Trophoblast cell (in vitro differentiated cells and primary cell): Measurements from ENCODE around the gene RPL7L1.
"Not testable (repeated sequence)": the region's sequence is repeated elsewhere in the genome, so short reads cannot be mapped to it uniquely, and the experiment has no call there.

Experiments used
- DNase-seq, 2 donors: peaks; one replicate each; pipeline ENCODE4 v3.0.0-alpha.2; 2016
- H2AFZ ChIP-seq: 2 replicates; pipeline ENCODE4 v1.6.1; 2013; ENCODE audit warnings: low read length, moderate library complexity, mild to moderate bottlenecking; ENCODE audit not compliant: insufficient read depth, poor library complexity
- H2AK5ac ChIP-seq: 2 replicates; pipeline ENCODE4 v1.6.1; 2013; ENCODE audit warnings: mild to moderate bottlenecking, low read length
- H2BK120ac ChIP-seq: 2 replicates; pipeline ENCODE4 v1.6.1; 2013; ENCODE audit warnings: low read length, mild to moderate bottlenecking, moderate library complexity; ENCODE audit not compliant: insufficient read depth, poor library complexity
- H2BK12ac ChIP-seq: 2 replicates; pipeline ENCODE4 v1.6.1; 2013; ENCODE audit warnings: mild to moderate bottlenecking, low read length, moderate library complexity
- H2BK5ac ChIP-seq: 2 replicates; pipeline ENCODE4 v1.6.1; 2013; ENCODE audit warnings: low read length, low read depth, moderate library complexity, mild to moderate bottlenecking; ENCODE audit not compliant: poor library complexity
- H3K14ac ChIP-seq: 2 replicates; pipeline ENCODE4 v1.6.1; 2013; ENCODE audit warnings: mild to moderate bottlenecking, low read length
- H3K18ac ChIP-seq: 2 replicates; pipeline ENCODE4 v1.6.1; 2013; ENCODE audit warnings: mild to moderate bottlenecking, low read length
- H3K23ac ChIP-seq: 2 replicates; pipeline ENCODE4 v1.6.1; 2013; ENCODE audit warnings: low read length
- H3K27ac ChIP-seq: 2 replicates; pipeline ENCODE4 v1.5.1; 2013; ENCODE audit warnings: low read depth, mild to moderate bottlenecking, inconsistent platforms, low read length, moderate library complexity
- H3K27me3 ChIP-seq: 2 replicates; pipeline ENCODE4 v1.6.1; 2013; ENCODE audit warnings: inconsistent platforms, mild to moderate bottlenecking, low read length, moderate library complexity; ENCODE audit not compliant: insufficient read depth
- H3K36me3 ChIP-seq, 2 experiments: 1 replicate in 1 of 2; 2 replicates in 1 of 2; pipeline ENCODE4 v1.6.1; 2013; ENCODE audit warnings: low read length in 2 of 2, mild to moderate bottlenecking in 2 of 2, moderate library complexity in 1 of 2; ENCODE audit not compliant: insufficient read depth in 2 of 2, control insufficient read depth in 1 of 2
- H3K4ac ChIP-seq: 2 replicates; pipeline ENCODE4 v1.6.1; 2013; ENCODE audit warnings: low read depth, mild to moderate bottlenecking, low read length, moderate library complexity
- H3K4me1 ChIP-seq, 2 experiments: 1 replicate in 1 of 2; 2 replicates in 1 of 2; pipeline ENCODE4 v1.6.1; 2013; ENCODE audit warnings: low read length in 2 of 2, mild to moderate bottlenecking in 2 of 2, moderate library complexity in 1 of 2; ENCODE audit not compliant: insufficient read depth in 2 of 2, control insufficient read depth in 1 of 2
- H3K4me2 ChIP-seq: 2 replicates; pipeline ENCODE4 v1.6.1; 2013; ENCODE audit warnings: inconsistent platforms, mild to moderate bottlenecking, low read length, moderate library complexity
- H3K4me3 ChIP-seq: 2 replicates; pipeline ENCODE4 v1.5.1; 2013; ENCODE audit warnings: mild to moderate bottlenecking, low read depth, low read length, inconsistent platforms
- H3K79me1 ChIP-seq: one replicate; pipeline ENCODE4 v1.6.1; 2013; ENCODE audit warnings: low read length
- H3K79me2 ChIP-seq: 2 replicates; pipeline ENCODE4 v1.6.1; 2013; ENCODE audit warnings: low read length, mild to moderate bottlenecking; ENCODE audit not compliant: control insufficient read depth, insufficient read depth, poor library complexity
- H3K9ac ChIP-seq: 2 replicates; pipeline ENCODE4 v1.6.1; 2013; ENCODE audit warnings: mild to moderate bottlenecking, low read length
- H3K9me3 ChIP-seq: 2 replicates; pipeline ENCODE4 v1.6.1; 2013; ENCODE audit warnings: low read depth, mild to moderate bottlenecking, control low read depth, inconsistent platforms, low read length; ENCODE audit not compliant: insufficient read depth
- H4K12ac ChIP-seq: 2 replicates; pipeline ENCODE4 v1.6.1; 2013; ENCODE audit warnings: low read depth, mild to moderate bottlenecking, low read length, moderate library complexity
- H4K8ac ChIP-seq: 2 replicates; pipeline ENCODE4 v1.6.1; 2013; ENCODE audit warnings: low read depth, mild to moderate bottlenecking, low read length, moderate library complexity
- H4K91ac ChIP-seq: one replicate; pipeline ENCODE4 v1.6.1; 2013; ENCODE audit warnings: low read depth, mild to moderate bottlenecking, low read length, moderate library complexity
- WGBS: extraction: QIAGEN DNeasy Blood & Tissue Kit; methylation state at CpG from one replicate; pipeline ENCODE4 v1.1.7; 2013; ENCODE audit warnings: missing lambda C conversion rate; ENCODE audit not compliant: insufficient read length, insufficient coverage; ENCODE audit errors: extremely low coverage; 5-methylcytosine and 5-hydroxymethylcytosine counted together

RPL7L1 gene

DNA sequence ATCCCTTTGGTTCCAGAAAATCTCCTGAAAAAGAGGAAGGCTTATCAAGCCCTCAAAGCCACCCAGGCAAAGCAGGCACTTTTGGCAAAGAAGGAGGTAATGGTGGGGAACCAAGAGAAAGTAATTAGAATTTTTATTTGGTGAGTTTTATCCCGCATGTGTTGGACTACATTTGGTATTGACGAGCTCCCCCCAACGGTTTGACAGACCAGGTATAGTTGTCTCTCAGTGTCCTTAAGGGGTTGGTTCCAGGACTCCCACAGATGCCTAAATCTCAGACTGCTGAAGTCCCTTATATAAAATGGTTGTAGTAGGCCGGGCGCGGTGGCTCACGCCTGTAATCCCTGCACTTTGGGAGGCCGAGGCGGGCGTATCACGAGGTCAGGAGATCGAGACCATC is 1.5 kb downstream of the RPL7L1 start:
- H2AFZ ChIP-seq, DNase-seq, H3K27ac ChIP-seq, H4K91ac ChIP-seq, H3K14ac ChIP-seq, H3K9me3 ChIP-seq, H3K4me1 ChIP-seq, H2BK5ac ChIP-seq, H2BK120ac ChIP-seq, H3K18ac ChIP-seq, H2AK5ac ChIP-seq, H3K9ac ChIP-seq, H3K4me3 ChIP-seq, H4K12ac ChIP-seq, H2BK12ac ChIP-seq, H3K27me3 ChIP-seq, H3K23ac ChIP-seq: not testable (repeated sequence)
- Histone ChIP-seq H3K79me2 (peaks cover 14% of the 10 kb centered on the region), H3K4ac (peak overlapping the region; percentile 91), H3K36me3 (peaks cover 21 to 39% of the 10 kb centered on the region in 2 experiments), H3K79me1 (peaks cover 11% of the 10 kb centered on the region), H3K4me2 (peak overlapping the region; percentile 84), H4K8ac (peak overlapping the region; percentile 25)
- no CpG with 5 or more reads among the region's 12 CpGs for WGBS

DNA sequence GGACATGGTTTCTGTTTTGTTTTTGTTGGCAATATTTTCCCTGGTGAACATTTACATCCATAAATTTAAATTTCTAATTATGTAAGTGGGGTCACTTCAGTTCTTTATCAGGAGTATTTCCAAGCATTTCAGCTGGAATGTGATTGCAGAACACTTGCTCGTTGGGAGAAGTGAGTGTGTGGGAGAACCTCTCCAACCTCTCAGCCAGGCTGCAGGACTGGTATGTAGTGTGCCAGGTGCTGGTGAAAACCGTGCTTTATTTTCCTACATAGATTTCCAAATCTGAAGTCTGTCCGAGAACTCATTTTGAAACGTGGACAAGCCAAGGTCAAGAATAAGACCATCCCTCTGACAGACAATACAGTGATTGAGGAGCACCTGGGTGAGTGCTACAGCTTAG is 6.3 kb downstream of the RPL7L1 start:
- DNase-seq: no peak
- Histone ChIP-seq H3K79me2 (peaks cover 7% of the 10 kb centered on the region), H2AK5ac (no peak overlapping the region), H3K36me3 (peaks cover 26 to 49% of the 10 kb centered on the region in 2 experiments), H3K27me3 (no peaks in the 10 kb centered on the region), H3K14ac (no peak overlapping the region), H2BK5ac (no peak overlapping the region), H3K23ac (no peak overlapping the region), H4K91ac (no peak overlapping the region), H3K4me3 (no peak overlapping the region), H3K79me1 (peaks cover 3% of the 10 kb centered on the region), H3K4me2 (no peak overlapping the region), H2BK12ac (no peak overlapping the region), H3K4me1 (peaks cover 0 to 2% of the 10 kb centered on the region in 2 experiments), H4K8ac (no peak overlapping the region), H2AFZ (no peak overlapping the region), H3K18ac (no peak overlapping the region), H3K4ac (no peak overlapping the region), H3K9me3 (no peaks in the 10 kb centered on the region), H3K9ac (no peak overlapping the region), H4K12ac (no peak overlapping the region), H2BK120ac (no peak overlapping the region), H3K27ac (no peak overlapping the region)
- WGBS: no CpG with 5 or more reads among the region's 4 CpGs

DNA sequence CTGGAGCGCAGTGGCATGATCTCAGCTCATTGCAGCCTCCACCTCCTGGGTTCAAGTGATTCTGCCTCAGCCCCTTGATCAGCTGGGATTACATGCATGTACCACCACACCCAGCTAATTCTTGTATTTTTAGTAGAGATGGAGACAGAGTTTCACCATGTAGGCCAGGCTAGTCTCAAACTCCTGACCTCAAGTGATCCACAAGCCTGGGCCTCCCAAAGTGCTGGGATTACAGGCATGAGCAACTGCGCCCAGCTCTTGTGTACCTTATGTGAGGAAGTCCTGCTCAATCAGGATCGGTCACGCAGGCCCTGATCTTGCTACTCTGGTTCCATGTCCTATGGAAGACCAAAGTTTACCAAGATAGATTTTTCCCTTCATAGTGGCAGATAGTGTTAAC is 8.8 kb downstream of the RPL7L1 start:
- H3K27me3 ChIP-seq, H2BK5ac ChIP-seq, H4K8ac ChIP-seq, H3K14ac ChIP-seq, H3K9ac ChIP-seq, H2AK5ac ChIP-seq, H3K79me2 ChIP-seq, H3K4ac ChIP-seq, H4K91ac ChIP-seq, H3K4me3 ChIP-seq, H3K79me1 ChIP-seq, H3K9me3 ChIP-seq, DNase-seq, H3K23ac ChIP-seq, H3K18ac ChIP-seq, H3K4me2 ChIP-seq, H2AFZ ChIP-seq, H4K12ac ChIP-seq, H2BK120ac ChIP-seq, H2BK12ac ChIP-seq, H3K4me1 ChIP-seq, H3K27ac ChIP-seq: not testable (repeated sequence)
- H3K36me3 ChIP-seq: peaks cover 17 to 37% of the 10 kb centered on the region in 2 experiments
- WGBS: no CpG with 5 or more reads among the region's 4 CpGs

GRCh38 chr6:42889815-42890214 is 10.4 kb downstream of the RPL7L1 start:
- H2BK5ac ChIP-seq: no peak overlapping the region
- H2AFZ ChIP-seq: no peak overlapping the region
- H2AK5ac ChIP-seq: no peak overlapping the region
- no peak overlapping the region for H3K18ac ChIP-seq
- no peak overlapping the region for H3K4me3 ChIP-seq
- H3K4me2 ChIP-seq: peak overlapping the region; percentile 84
- no peak overlapping the region for H3K4ac ChIP-seq
- no peak overlapping the region for H3K9ac ChIP-seq
- H4K8ac ChIP-seq: no peak overlapping the region
- H2BK120ac ChIP-seq: no peak overlapping the region
- no peak overlapping the region for H3K23ac ChIP-seq
- no peak overlapping the region for H2BK12ac ChIP-seq
- peak overlapping the region; percentile 99 for H3K27ac ChIP-seq
- H4K91ac ChIP-seq: no peak overlapping the region
- DNase-seq: no peak
- H3K36me3 ChIP-seq: peaks cover 14 to 20% of the 10 kb centered on the region in 2 experiments
- peaks cover 3% of the 10 kb centered on the region for H3K79me2 ChIP-seq
- H3K14ac ChIP-seq: no peak overlapping the region
- H4K12ac ChIP-seq: no peak overlapping the region
- peaks cover 6% of the 10 kb centered on the region for H3K79me1 ChIP-seq
- H3K4me1 ChIP-seq: peaks cover 0 to 2% of the 10 kb centered on the region in 2 experiments
- H3K27me3 ChIP-seq: no peaks in the 10 kb centered on the region
- no CpG with 5 or more reads among the region's 4 CpGs for WGBS
- no peaks in the 10 kb centered on the region for H3K9me3 ChIP-seq
